Calu3 (cell line): Measurements from ENCODE around the gene RAD51AP2. TPM values are rescaled to one million over a fixed set of nuclear protein-coding genes. Genes with fewer than 3 reads are reported as not detected.

ENCODE experiments used
- BruUV-seq: library from RNA; stranded (reverse); fragments of 400-500 nt; replicated peaks from 2 replicates; lab custom pipeline; 2021; lab: Mats Ljungman, UMichigan
- CTCF ChIA-PET: fragments of 300-600 bp; sonication (Branson Sonifier 250); formaldehyde crosslinking; loops from one replicate; lab custom pipeline; 2022; ENCODE audit warnings: antibody characterized with exemption; lab: Charles Lee
- DNase-seq: peaks from one replicate; pipeline ENCODE4 v3.0.0; 2022
- H3K27ac Mint-ChIP-seq: one replicate; pipeline ENCODE4 v1.8.0; 2022; ENCODE audit warnings: mixed read lengths; ENCODE audit not compliant: unreplicated experiment
- H3K27me3 Mint-ChIP-seq: one replicate; pipeline ENCODE4 v1.8.0; 2022; ENCODE audit warnings: mixed read lengths; ENCODE audit not compliant: unreplicated experiment
- H3K36me3 Mint-ChIP-seq: one replicate; pipeline ENCODE4 v1.8.0; 2022; ENCODE audit warnings: mild to moderate bottlenecking, moderate library complexity, mixed read lengths; ENCODE audit not compliant: insufficient read depth, unreplicated experiment
- H3K4me1 Mint-ChIP-seq: one replicate; pipeline ENCODE4 v1.8.0; 2022; ENCODE audit warnings: mild to moderate bottlenecking, low read depth, mixed read lengths; ENCODE audit not compliant: unreplicated experiment
- H3K4me3 Mint-ChIP-seq: one replicate; pipeline ENCODE4 v1.8.0; 2022; ENCODE audit warnings: mild to moderate bottlenecking, low read depth, moderate library complexity, mixed read lengths; ENCODE audit not compliant: unreplicated experiment
- H3K9me3 Mint-ChIP-seq: one replicate; pipeline ENCODE4 v1.8.0; 2022; ENCODE audit warnings: low read depth, mixed read lengths; ENCODE audit not compliant: unreplicated experiment
- intact Hi-C: fragments of 100-400 bp; cut with micrococcal nuclease; formaldehyde crosslinking; loops from one replicate; pipeline ENCODE4 v1.10.0; 2022; ENCODE audit not compliant: unreplicated experiment
- total RNA-seq: library from RNA; stranded (reverse); gene quantifications from 2 replicates; pipeline ENCODE4 v1.2.3, GENCODE V29; 2022
- TF ChIP-seq, protein P1 (sequence below): fragments of 200-600 bp; IDR thresholded peaks from one replicate; pipeline ENCODE4 v1.8.0; 2022; ENCODE audit warnings: antibody characterized with exemption; ENCODE audit not compliant: unreplicated experiment

Gene RAD51AP2
- total RNA-seq, 1 experiment from 2014 or later = not detected

DNA sequence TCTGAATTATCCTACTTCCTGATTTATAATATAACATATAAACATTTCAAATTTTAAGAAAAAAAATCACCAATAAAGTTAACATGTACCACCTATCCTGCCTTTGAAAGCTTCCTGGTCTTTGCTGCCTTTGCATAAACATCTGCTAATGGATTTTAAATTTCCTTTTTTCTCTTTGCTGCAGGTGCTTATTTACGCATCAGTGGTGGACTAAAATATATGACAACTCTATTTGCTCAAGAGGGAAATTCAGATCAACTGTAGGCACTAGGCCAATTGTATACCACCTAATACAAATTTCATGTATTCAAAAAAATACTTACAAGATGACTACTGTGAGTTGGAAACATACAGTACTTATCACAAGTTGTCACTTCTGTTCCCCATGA is 57.2 kb downstream of the RAD51AP2 start:
- no peaks in the 10 kb centered on the region for H3K36me3 Mint-ChIP-seq
- no peaks in the 10 kb centered on the region for H3K27me3 Mint-ChIP-seq
- no TSS peak for BruUV-seq
- TF ChIP-seq, protein P1, sequence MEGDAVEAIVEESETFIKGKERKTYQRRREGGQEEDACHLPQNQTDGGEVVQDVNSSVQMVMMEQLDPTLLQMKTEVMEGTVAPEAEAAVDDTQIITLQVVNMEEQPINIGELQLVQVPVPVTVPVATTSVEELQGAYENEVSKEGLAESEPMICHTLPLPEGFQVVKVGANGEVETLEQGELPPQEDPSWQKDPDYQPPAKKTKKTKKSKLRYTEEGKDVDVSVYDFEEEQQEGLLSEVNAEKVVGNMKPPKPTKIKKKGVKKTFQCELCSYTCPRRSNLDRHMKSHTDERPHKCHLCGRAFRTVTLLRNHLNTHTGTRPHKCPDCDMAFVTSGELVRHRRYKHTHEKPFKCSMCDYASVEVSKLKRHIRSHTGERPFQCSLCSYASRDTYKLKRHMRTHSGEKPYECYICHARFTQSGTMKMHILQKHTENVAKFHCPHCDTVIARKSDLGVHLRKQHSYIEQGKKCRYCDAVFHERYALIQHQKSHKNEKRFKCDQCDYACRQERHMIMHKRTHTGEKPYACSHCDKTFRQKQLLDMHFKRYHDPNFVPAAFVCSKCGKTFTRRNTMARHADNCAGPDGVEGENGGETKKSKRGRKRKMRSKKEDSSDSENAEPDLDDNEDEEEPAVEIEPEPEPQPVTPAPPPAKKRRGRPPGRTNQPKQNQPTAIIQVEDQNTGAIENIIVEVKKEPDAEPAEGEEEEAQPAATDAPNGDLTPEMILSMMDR = no peak
- DNase-seq = no peak
- intact Hi-C loops = no loop called here
- peaks cover 5% of the 10 kb centered on the region for H3K9me3 Mint-ChIP-seq
- no peak overlapping the region for H3K4me3 Mint-ChIP-seq
- H3K4me1 Mint-ChIP-seq = no peaks in the 10 kb centered on the region
- no peak overlapping the region for H3K27ac Mint-ChIP-seq
- CTCF ChIA-PET = no interaction called here

Other genes with a start within 250 kb of the RAD51AP2 start
- not detected in 2 replicates for gene VSNL1, start 22.3 kb upstream of the RAD51AP2 start, total RNA-seq
- 29.6 and 31.6 TPM in 2 replicates for gene SMC6, start 235.4 kb upstream of the RAD51AP2 start, total RNA-seq
- 29.6 and 34.8 TPM in 2 replicates for gene GEN1, start 235.7 kb upstream of the RAD51AP2 start, total RNA-seq